CD8-positive, alpha-beta memory T cell (primary cell): ENCODE data around the gene ABCG4. TPM values are rescaled to one million over a fixed set of nuclear protein-coding genes. Genes with fewer than 3 reads are reported as not detected.
A peak's percentile ranks its signal among the peaks of the same experiment; 100 is the strongest.
"Not testable (repeated sequence)": the region's sequence is repeated elsewhere in the genome, so short reads cannot be mapped to it uniquely, and the experiment has no call there.

Source experiments
- CTCF ChIA-PET: fragments of 350-600 bp; sonication (Branson Sonifier 250); formaldehyde crosslinking; loops from one replicate; lab custom pipeline; 2021; ENCODE audit warnings: antibody characterized with exemption; lab: Charles Lee
- POLR2A ChIA-PET: fragments of 350-600 bp; sonication (Branson Sonifier 250); formaldehyde crosslinking; loops from one replicate; lab custom pipeline; 2021; ENCODE audit warnings: antibody characterized with exemption; lab: Charles Lee
- DNase-seq, 5 donors: peaks; one replicate each; pipeline versions ENCODE4 v3.0.0 to v3.0.0-alpha.2; 2020 to 2022; ENCODE audit warnings: mixed read lengths in 1 of 5
- H3K27ac ChIP-seq: one replicate; pipeline ENCODE4 v1.7.0; 2013; ENCODE audit warnings: low read depth, mild to moderate bottlenecking, low read length, moderate library complexity
- H3K27me3 ChIP-seq: 2 replicates; pipeline ENCODE4 v1.7.0; 2013; ENCODE audit warnings: low read length, mild to moderate bottlenecking; ENCODE audit not compliant: insufficient read depth, poor library complexity, severe bottlenecking
- H3K36me3 ChIP-seq: 2 replicates; pipeline ENCODE4 v1.7.0; 2013; ENCODE audit warnings: mild to moderate bottlenecking, low read length, moderate library complexity; ENCODE audit not compliant: insufficient read depth
- H3K4me1 ChIP-seq: 2 replicates; pipeline ENCODE4 v1.7.0; 2013; ENCODE audit warnings: mild to moderate bottlenecking, low read length, moderate library complexity; ENCODE audit not compliant: insufficient read depth
- H3K4me3 ChIP-seq: 2 replicates; pipeline ENCODE4 v1.7.0; 2013; ENCODE audit warnings: mild to moderate bottlenecking, low read length
- H3K9me3 ChIP-seq: 2 replicates; pipeline ENCODE4 v1.7.0; 2013; ENCODE audit warnings: mild to moderate bottlenecking, low read length
- H3K27ac Mint-ChIP-seq, 8 donors: one replicate each; pipeline ENCODE4 v1.8.0; 2020 to 2021; ENCODE audit warnings: mixed read lengths in 8 of 8, mild to moderate bottlenecking in 6 of 8, inconsistent platforms in 3 of 8, moderate library complexity in 3 of 8
- H3K27me3 Mint-ChIP-seq, 2 donors: one replicate each; pipeline ENCODE4 v1.8.0; 2020 to 2021; ENCODE audit warnings: mixed read lengths in 2 of 2, mild to moderate bottlenecking in 1 of 2, moderate library complexity in 1 of 2
- H3K36me3 Mint-ChIP-seq, 3 donors: one replicate each; pipeline ENCODE4 v1.8.0; 2020 to 2021; ENCODE audit warnings: mixed read lengths in 3 of 3, inconsistent platforms in 1 of 3, mild to moderate bottlenecking in 1 of 3
- H3K4me1 Mint-ChIP-seq, 3 donors: one replicate each; pipeline ENCODE4 v1.8.0; 2020 to 2021; ENCODE audit warnings: mixed read lengths in 3 of 3, inconsistent platforms in 1 of 3, mild to moderate bottlenecking in 1 of 3
- H3K4me3 Mint-ChIP-seq, 7 donors: one replicate each; pipeline ENCODE4 v1.8.0; 2020 to 2021; ENCODE audit warnings: mixed read lengths in 7 of 7, mild to moderate bottlenecking in 6 of 7, moderate library complexity in 4 of 7, inconsistent platforms in 2 of 7
- H3K9me3 Mint-ChIP-seq, 5 donors: one replicate each; pipeline ENCODE4 v1.8.0; 2020 to 2022; ENCODE audit warnings: mixed read lengths in 5 of 5, mild to moderate bottlenecking in 3 of 5, moderate library complexity in 2 of 5, inconsistent platforms in 1 of 5
- polyA plus RNA-seq: library from polyadenylated mRNA; unstranded; fragments of 300-500 nt; fragmentation: Illumina TruSeq; gene quantifications from one replicate; pipeline ENCODE4 v1.2.3, GENCODE V29; 2021
- total RNA-seq, 2 experiments: library from RNA; stranded (reverse); gene quantifications; one replicate each; pipeline ENCODE4 v1.2.3, GENCODE V29; 2021

Gene ABCG4
- total and polyA plus RNA-seq, 3 experiments from 2014 or later: 0.11 to 0.18 TPM; not detected in 1

GRCh38 chr11:119188067-119188466 is 39.2 kb downstream of the ABCG4 start:
- CTCF ChIA-PET: interaction anchor here (0.9 kb wide), 1 partner anchor 9 kb away, joined by 4 read pairs; no protein-coding TSS in a partner anchor
- no peak overlapping the region for H3K27ac Mint-ChIP-seq
- peaks cover 0 to 2% (median 1%) of the 10 kb centered on the region in 3 donors for H3K36me3 Mint-ChIP-seq
- POLR2A ChIA-PET: no interaction called here
- peaks cover 5 to 7% of the 10 kb centered on the region in 2 donors for H3K27me3 Mint-ChIP-seq
- no peak overlapping the region for H3K27ac ChIP-seq
- no peak for DNase-seq
- no peaks in the 10 kb centered on the region for H3K9me3 ChIP-seq
- H3K4me3 ChIP-seq: no peak overlapping the region
- no peaks in the 10 kb centered on the region for H3K36me3 ChIP-seq
- no peaks in the 10 kb centered on the region for H3K9me3 Mint-ChIP-seq
- no peaks in the 10 kb centered on the region for H3K27me3 ChIP-seq
- no peaks in the 10 kb centered on the region for H3K4me1 ChIP-seq
- H3K4me3 Mint-ChIP-seq: no peak overlapping the region
- H3K4me1 Mint-ChIP-seq: no peaks in the 10 kb centered on the region

GRCh38 chr11:119188887-119189286 is 40.0 kb downstream of the ABCG4 start:
- no peaks in the 10 kb centered on the region for H3K36me3 Mint-ChIP-seq
- no peaks in the 10 kb centered on the region for H3K36me3 ChIP-seq
- ChIA-PET CTCF (interaction anchor here (0.9 kb wide), 1 partner anchor 8 kb away, joined by 4 read pairs; no protein-coding TSS in a partner anchor), POLR2A (no interaction called here)
- no peak overlapping the region for H3K27ac ChIP-seq
- no peaks in the 10 kb centered on the region for H3K9me3 ChIP-seq
- DNase-seq: no peak
- H3K27me3 ChIP-seq: no peaks in the 10 kb centered on the region
- H3K27me3 Mint-ChIP-seq: peaks cover 5 to 7% of the 10 kb centered on the region in 2 donors
- H3K4me1 ChIP-seq: no peaks in the 10 kb centered on the region
- H3K4me3 Mint-ChIP-seq: no peak overlapping the region
- H3K27ac Mint-ChIP-seq: peak overlapping the region in 1 of 8 donors; percentile 62
- no peaks in the 10 kb centered on the region for H3K4me1 Mint-ChIP-seq
- no peaks in the 10 kb centered on the region for H3K9me3 Mint-ChIP-seq
- H3K4me3 ChIP-seq: no peak overlapping the region

- no peak overlapping the region for H3K4me3 Mint-ChIP-seq
- no peaks in the 10 kb centered on the region for H3K36me3 Mint-ChIP-seq
- no peaks in the 10 kb centered on the region for H3K9me3 Mint-ChIP-seq
- CTCF ChIA-PET: interaction anchor here (0.9 kb wide), 1 partner anchor 20 kb away, joined by 3 read pairs; no protein-coding TSS in a partner anchor
- no peaks in the 10 kb centered on the region for H3K36me3 ChIP-seq
- H3K27ac ChIP-seq: no peak overlapping the region
- H3K4me1 ChIP-seq: no peaks in the 10 kb centered on the region
- no peak overlapping the region for H3K4me3 ChIP-seq
- no peaks in the 10 kb centered on the region for H3K27me3 ChIP-seq
- no peaks in the 10 kb centered on the region for H3K9me3 ChIP-seq
- peaks cover 5 to 7% of the 10 kb centered on the region in 2 donors for H3K27me3 Mint-ChIP-seq
- no peak for DNase-seq
- H3K4me1 Mint-ChIP-seq: no peaks in the 10 kb centered on the region
- POLR2A ChIA-PET: no interaction called here
- H3K27ac Mint-ChIP-seq: peak overlapping the region in 2 of 8 donors; percentile 61 to 62
Measured at GRCh38 chr11:119189393-119189792, 40.5 kb downstream of the ABCG4 start.

GRCh38 chr11:119190531-119190930 is 41.7 kb downstream of the ABCG4 start:
- Histone ChIP-seq H3K27me3 (no peaks in the 10 kb centered on the region), H3K4me1 (no peaks in the 10 kb centered on the region), H3K27ac (no peak overlapping the region), H3K9me3 (no peaks in the 10 kb centered on the region), H3K4me3 (no peak overlapping the region), H3K36me3 (no peaks in the 10 kb centered on the region)
- ChIA-PET POLR2A (no interaction called here), CTCF (interaction anchor here (0.6 to 1.2 kb wide), 4 partner anchors 9 to 22 kb away, joined by 3 read pairs; partner anchors contain the start of genes CBL and NLRX1)
- no peak overlapping the region for H3K27ac Mint-ChIP-seq
- no peaks in the 10 kb centered on the region for H3K36me3 Mint-ChIP-seq
- H3K27me3 Mint-ChIP-seq: peaks cover 5 to 7% of the 10 kb centered on the region in 2 donors
- DNase-seq: no peak
- H3K4me1 Mint-ChIP-seq: no peaks in the 10 kb centered on the region
- no peaks in the 10 kb centered on the region for H3K9me3 Mint-ChIP-seq
- H3K4me3 Mint-ChIP-seq: no peak overlapping the region

- not testable (repeated sequence) for H3K27ac Mint-ChIP-seq, H3K4me1 Mint-ChIP-seq, H3K27me3 Mint-ChIP-seq, H3K4me3 ChIP-seq, H3K27me3 ChIP-seq, H3K9me3 Mint-ChIP-seq, H3K4me1 ChIP-seq, DNase-seq, H3K27ac ChIP-seq, H3K36me3 Mint-ChIP-seq, H3K36me3 ChIP-seq, H3K9me3 ChIP-seq, H3K4me3 Mint-ChIP-seq
- CTCF ChIA-PET: interaction anchor here (1.0 to 1.7 kb wide), 3 partner anchors 10 to 22 kb away, joined by 3 to 6 read pairs (median 3); partner anchors contain the start of genes CBL and NLRX1
- POLR2A ChIA-PET: interaction anchor here (0.6 kb wide), 1 partner anchor 21 kb away, joined by 3 read pairs; no protein-coding TSS in a partner anchor
Measured at GRCh38 chr11:119191265-119191664, 42.4 kb downstream of the ABCG4 start.

- DNase-seq: no peak
- no peaks in the 10 kb centered on the region for H3K36me3 Mint-ChIP-seq
- H3K27me3 Mint-ChIP-seq: peaks cover 0 to 1% of the 10 kb centered on the region in 2 donors
- H3K4me1 ChIP-seq: no peaks in the 10 kb centered on the region
- peak overlapping the region in 1 of 8 donors; percentile 33 for H3K27ac Mint-ChIP-seq
- ChIA-PET POLR2A (no interaction called here), CTCF (interaction anchor here (1.6 to 1.7 kb wide), 2 partner anchors 9 to 13 kb away, joined by 3 to 6 read pairs; no protein-coding TSS in a partner anchor)
- H3K4me1 Mint-ChIP-seq: peaks cover 0 to 6% (median 4%) of the 10 kb centered on the region in 3 donors
- no peak overlapping the region for H3K27ac ChIP-seq
- no peak overlapping the region for H3K4me3 Mint-ChIP-seq
- no peak overlapping the region for H3K4me3 ChIP-seq
- H3K27me3 ChIP-seq: no peaks in the 10 kb centered on the region
- no peaks in the 10 kb centered on the region for H3K9me3 Mint-ChIP-seq
- H3K9me3 ChIP-seq: no peaks in the 10 kb centered on the region
- H3K36me3 ChIP-seq: no peaks in the 10 kb centered on the region
Measured at GRCh38 chr11:119192111-119192510, 43.3 kb downstream of the ABCG4 start.

- no peak overlapping the region for H3K4me3 ChIP-seq
- ChIA-PET CTCF (interaction anchor here (1.6 to 1.8 kb wide), 3 partner anchors 8 to 16 kb away, joined by 3 to 6 read pairs (median 5); no protein-coding TSS in a partner anchor), POLR2A (no interaction called here)
- Mint-ChIP-seq H3K36me3 (no peaks in the 10 kb centered on the region), H3K4me3 (no peak overlapping the region), H3K4me1 (peaks cover 0 to 6% (median 4%) of the 10 kb centered on the region in 3 donors), H3K27ac (no peak overlapping the region), H3K27me3 (peaks cover 0 to 1% of the 10 kb centered on the region in 2 donors), H3K9me3 (no peaks in the 10 kb centered on the region)
- H3K36me3 ChIP-seq: no peaks in the 10 kb centered on the region
- H3K27ac ChIP-seq: no peak overlapping the region
- H3K4me1 ChIP-seq: no peaks in the 10 kb centered on the region
- no peaks in the 10 kb centered on the region for H3K9me3 ChIP-seq
- no peak for DNase-seq
- H3K27me3 ChIP-seq: no peaks in the 10 kb centered on the region
Measured at GRCh38 chr11:119193001-119193400, 44.1 kb downstream of the ABCG4 start.

GRCh38 chr11:119193626-119194025 is 44.8 kb downstream of the ABCG4 start:
- Histone ChIP-seq H3K4me3 (no peak overlapping the region), H3K4me1 (no peaks in the 10 kb centered on the region), H3K36me3 (no peaks in the 10 kb centered on the region), H3K27me3 (no peaks in the 10 kb centered on the region), H3K27ac (no peak overlapping the region), H3K9me3 (no peaks in the 10 kb centered on the region)
- Mint-ChIP-seq H3K27me3 (no peaks in the 10 kb centered on the region), H3K36me3 (no peaks in the 10 kb centered on the region), H3K9me3 (no peaks in the 10 kb centered on the region), H3K4me1 (peaks cover 0 to 6% (median 4%) of the 10 kb centered on the region in 3 donors), H3K4me3 (no peak overlapping the region), H3K27ac (no peak overlapping the region)
- no peak for DNase-seq
- CTCF ChIA-PET: interaction anchor here (1.8 kb wide), 1 partner anchor 16 kb away, joined by 5 read pairs; no protein-coding TSS in a partner anchor
- POLR2A ChIA-PET: no interaction called here
